GM10266 (cell line): Measurements from ENCODE around the gene NRAP.

Source experiments
- DNase-seq: peaks from one replicate; pipeline ENCODE4 v3.0.0; 2012; ENCODE audit errors: extremely low spot score
- TF ChIP-seq, protein P1 (sequence below): IDR thresholded peaks from 2 replicates; pipeline ENCODE4 v1.5.1; 2012; ENCODE audit warnings: mild to moderate bottlenecking, low read depth; ENCODE audit not compliant: control insufficient read depth, insufficient read depth; ENCODE audit errors: missing control alignments

NRAP gene

DNA sequence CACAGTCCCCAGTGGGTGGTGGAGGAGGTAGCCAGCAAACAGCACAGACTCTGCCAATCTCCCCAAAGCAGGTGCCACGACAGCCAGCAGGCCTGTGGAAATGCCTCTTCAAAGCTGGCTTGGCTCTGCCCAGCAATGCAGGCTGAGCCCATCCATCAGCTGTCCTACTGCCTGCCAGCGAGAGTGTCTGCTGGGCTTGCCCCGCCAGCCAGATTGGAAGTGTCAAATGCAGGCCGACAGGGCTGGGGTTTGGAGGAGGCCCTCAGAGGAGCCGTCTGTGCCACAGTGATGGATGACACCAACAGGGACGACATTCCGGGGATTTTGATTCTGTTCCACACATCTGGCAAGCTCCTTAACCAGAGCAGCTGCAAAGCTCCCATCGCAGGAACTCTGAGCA is 94.3 kb downstream of the NRAP start:
- TF ChIP-seq, protein P1, sequence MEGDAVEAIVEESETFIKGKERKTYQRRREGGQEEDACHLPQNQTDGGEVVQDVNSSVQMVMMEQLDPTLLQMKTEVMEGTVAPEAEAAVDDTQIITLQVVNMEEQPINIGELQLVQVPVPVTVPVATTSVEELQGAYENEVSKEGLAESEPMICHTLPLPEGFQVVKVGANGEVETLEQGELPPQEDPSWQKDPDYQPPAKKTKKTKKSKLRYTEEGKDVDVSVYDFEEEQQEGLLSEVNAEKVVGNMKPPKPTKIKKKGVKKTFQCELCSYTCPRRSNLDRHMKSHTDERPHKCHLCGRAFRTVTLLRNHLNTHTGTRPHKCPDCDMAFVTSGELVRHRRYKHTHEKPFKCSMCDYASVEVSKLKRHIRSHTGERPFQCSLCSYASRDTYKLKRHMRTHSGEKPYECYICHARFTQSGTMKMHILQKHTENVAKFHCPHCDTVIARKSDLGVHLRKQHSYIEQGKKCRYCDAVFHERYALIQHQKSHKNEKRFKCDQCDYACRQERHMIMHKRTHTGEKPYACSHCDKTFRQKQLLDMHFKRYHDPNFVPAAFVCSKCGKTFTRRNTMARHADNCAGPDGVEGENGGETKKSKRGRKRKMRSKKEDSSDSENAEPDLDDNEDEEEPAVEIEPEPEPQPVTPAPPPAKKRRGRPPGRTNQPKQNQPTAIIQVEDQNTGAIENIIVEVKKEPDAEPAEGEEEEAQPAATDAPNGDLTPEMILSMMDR: no peak
- DNase-seq: no peak

DNA sequence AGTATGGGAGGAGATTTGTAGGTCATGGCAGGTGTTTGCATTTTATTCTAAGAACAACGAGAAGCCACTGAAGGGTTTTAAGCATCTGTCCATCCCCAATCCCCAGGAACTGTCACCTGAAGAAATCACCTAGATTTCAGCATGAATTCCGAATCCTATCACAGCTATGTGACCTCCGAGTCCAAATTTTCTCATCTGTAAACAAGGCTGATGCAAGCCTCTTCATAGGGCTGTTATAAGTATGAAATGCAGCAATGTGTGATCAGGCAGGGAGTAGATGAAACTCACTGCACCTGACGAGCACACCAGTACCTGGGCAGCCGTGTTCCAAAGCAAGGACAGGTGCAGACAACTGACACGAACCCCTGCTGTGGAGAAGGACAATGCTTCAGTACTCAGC is 97.0 kb downstream of the NRAP start:
- TF ChIP-seq, protein P1: no peak
- no peak for DNase-seq

DNA sequence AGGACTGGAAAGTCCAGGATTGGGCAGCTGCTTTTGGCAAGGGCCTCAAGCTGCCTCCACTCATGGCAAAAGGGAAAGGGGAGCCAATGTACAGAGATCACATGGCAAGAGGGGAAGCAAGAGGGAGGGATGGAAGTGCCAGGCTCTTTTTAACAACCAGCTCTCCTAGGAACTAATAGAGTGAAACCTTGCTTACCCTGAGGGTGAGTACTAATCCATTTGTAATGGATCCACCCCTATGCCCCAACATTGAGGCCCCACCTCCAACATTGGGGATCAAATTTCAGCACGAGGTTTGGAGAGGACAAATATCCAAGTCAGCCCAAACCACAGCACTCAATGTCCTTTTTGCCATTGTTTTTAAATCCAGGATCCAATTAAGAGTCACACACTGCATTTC is 98.5 kb downstream of the NRAP start:
- no peak for DNase-seq
- TF ChIP-seq, protein P1: no peak

DNA sequence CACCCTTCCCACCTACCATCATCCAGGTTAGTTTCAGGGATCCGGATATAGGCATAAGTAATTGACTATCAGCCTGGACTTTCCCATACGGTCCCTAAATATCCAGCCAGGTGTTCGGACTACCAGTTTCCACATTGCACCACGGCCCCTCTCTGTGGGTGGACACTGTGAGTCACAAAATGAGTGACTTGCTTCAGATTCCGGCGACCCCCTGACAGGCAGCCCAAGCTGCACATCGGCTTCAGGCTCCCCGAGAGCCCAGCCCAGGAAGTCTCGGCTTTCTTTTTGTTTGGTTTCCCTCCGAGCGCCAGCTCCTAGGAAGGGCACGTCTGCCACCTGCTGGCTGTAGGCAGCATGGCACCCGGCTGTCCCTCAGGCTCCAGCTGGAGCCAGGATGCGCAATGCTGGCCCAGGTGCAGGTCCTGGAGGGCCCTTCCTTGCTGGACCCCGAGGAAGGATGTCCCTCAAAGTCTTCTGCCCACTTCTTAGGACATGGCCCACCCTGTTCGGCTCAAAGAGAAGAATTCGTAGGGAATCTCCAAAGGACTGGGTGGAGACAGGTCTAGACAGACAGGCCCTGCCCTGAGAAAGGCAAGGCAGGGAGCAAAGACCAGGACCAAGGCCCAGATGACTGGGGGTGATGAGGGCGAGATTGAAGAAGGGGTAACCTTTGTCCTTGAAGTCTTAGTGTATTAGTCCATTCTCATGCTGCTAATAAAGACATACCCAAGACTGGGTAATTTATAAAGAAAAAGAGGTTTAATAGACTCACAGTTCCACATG is 100.3 kb downstream of the NRAP start:
- TF ChIP-seq, protein P1: peak; percentile 99
- DNase-seq: peak; percentile 77

DNA sequence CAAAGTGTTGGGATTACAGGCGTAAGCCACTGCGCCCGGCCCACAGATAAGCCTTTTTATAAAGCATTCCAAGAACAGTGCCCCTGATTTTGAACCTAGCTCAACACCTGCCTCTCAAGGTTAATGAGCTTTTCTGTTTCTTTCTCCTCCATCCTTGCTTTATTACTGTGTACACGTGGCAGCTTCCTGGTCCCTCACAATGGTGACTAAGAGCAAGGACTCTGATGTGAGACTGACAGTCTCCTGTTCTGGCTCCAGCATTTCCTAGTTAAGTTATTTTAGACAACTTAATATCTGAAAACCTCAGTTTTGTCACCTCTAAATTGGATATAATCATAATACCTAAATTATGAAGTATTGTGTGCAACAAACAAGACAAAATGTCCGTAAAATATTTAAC is 101.1 kb downstream of the NRAP start:
- TF ChIP-seq, protein P1: no peak
- DNase-seq: no peak

DNA sequence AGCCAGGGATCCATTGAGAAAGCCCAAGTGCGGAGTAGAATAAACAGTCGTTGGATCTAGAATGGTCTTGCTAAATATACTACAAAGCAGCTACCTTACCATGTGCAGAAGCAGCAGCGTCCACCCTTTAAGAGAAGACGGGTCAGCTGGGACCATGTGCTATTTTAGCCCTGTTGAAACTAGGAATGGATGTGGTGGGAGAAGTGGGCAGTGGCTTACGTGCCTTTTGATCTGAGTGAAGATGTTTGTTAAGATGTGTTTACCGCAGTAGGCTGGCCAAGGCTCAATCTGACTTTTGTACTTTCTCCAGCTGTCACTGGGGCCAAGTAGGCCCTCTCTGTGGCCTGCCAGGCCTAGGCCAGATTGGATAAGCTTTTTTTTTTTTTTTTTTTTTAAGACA is 101.8 kb downstream of the NRAP start:
- TF ChIP-seq, protein P1: no peak
- no peak for DNase-seq

DNA sequence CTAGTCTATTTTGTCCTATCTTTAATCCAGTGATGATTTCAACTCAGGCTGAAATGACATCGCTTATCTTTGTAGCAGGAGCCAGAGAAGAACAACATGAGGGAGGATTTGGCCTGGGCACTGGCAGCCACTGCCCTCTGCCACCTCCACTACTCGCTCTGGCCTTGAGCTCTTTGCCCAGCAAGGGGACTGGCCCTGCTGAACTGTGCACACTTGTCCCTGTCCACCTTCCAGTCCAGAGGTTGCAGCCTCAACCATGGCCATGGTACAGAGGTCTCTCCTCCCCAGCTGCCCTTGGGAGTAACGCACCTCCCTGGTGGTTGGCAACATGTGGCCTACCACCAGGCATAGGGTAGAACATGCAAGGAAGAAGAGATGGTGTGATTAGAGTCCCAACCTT is 102.6 kb downstream of the NRAP start:
- DNase-seq: no peak
- TF ChIP-seq, protein P1: no peak
